ENCODE measurements around the gene GLYR1. TPM values are rescaled to one million over a fixed set of nuclear protein-coding genes. Genes with fewer than 3 reads are reported as not detected.

GLYR1 gene
- polyA plus RNA-seq, 1 donor from 2014 or later = 78.6 TPM

GRCh38 chr16:4755687-4756086, 91.4 kb downstream of the GLYR1 start:
- no peak for TF ChIP-seq SMC3 (conservative IDR thresholded peaks at IDR 0.05; ENCODE audit: poor library complexity)
- TF ChIP-seq MXI1 (conservative IDR thresholded peaks at IDR 0.05; ENCODE audit: poor library complexity, severe bottlenecking) = no peak
- no peak for TF ChIP-seq CTCF (IDR thresholded peaks at IDR 0.05; ENCODE audit: poor library complexity, severe bottlenecking)
- TF ChIP-seq TAF1 (IDR thresholded peaks at IDR 0.05; ENCODE audit: low read depth) = no peak
- TF ChIP-seq REST (IDR thresholded peaks at IDR 0.05; ENCODE audit: borderline replicate concordance) = no peak
- no peak for TF ChIP-seq POLR2AphosphoS5 (IDR thresholded peaks at IDR 0.05)
- no peak for TF ChIP-seq EP300 (conservative IDR thresholded peaks at IDR 0.05; ENCODE audit: poor library complexity, severe bottlenecking)
- TF ChIP-seq RAD21 (conservative IDR thresholded peaks at IDR 0.05) = no peak
- no peak for TF ChIP-seq EZH2 (IDR thresholded peaks at IDR 0.05; ENCODE audit: borderline replicate concordance, insufficient read depth, low read length, poor library complexity, severe bottlenecking)
- no peaks in the 10 kb centered on the region for H3K79me2 ChIP-seq (replicated peaks; ENCODE audit: insufficient read depth, low read length)
- no peak overlapping the region for H3K9ac ChIP-seq (ENCODE audit: low read length)
- no peaks in the 10 kb centered on the region for H4K20me1 ChIP-seq (ENCODE audit: insufficient read depth)
- no peaks in the 10 kb centered on the region for H3K9me3 ChIP-seq (ENCODE audit: low read length)
- no peaks in the 10 kb centered on the region for H3F3A ChIP-seq (ENCODE audit: insufficient read depth, low read length, poor library complexity, severe bottlenecking)
- no peaks in the 10 kb centered on the region for H3K9me2 ChIP-seq (ENCODE audit: insufficient read depth, low read length)
- no peak overlapping the region for H2AFZ ChIP-seq (ENCODE audit: low read depth, low read length)
- no peak overlapping the region for H3K4me2 ChIP-seq (ENCODE audit: low read length)
- no peaks in the 10 kb centered on the region for H3K27me3 ChIP-seq (ENCODE audit: insufficient read depth, low read depth, low read length)
- H3K4me3 ChIP-seq (ENCODE audit: low read length) = no peak overlapping the region
- H3K36me3 ChIP-seq (ENCODE audit: insufficient read depth, low read length) = peaks cover 5% of the 10 kb centered on the region
- H3K27ac ChIP-seq (ENCODE audit: low read length) = no peak overlapping the region

- H2AFZ ChIP-seq (ENCODE audit: low read depth, low read length) = no peak overlapping the region
- no peak overlapping the region for H3K4me3 ChIP-seq (ENCODE audit: low read length)
- no peaks in the 10 kb centered on the region for H3K9me2 ChIP-seq (ENCODE audit: insufficient read depth, low read length)
- H3K4me2 ChIP-seq (ENCODE audit: low read length) = no peak overlapping the region
- H3K79me2 ChIP-seq (replicated peaks; ENCODE audit: insufficient read depth, low read length) = no peaks in the 10 kb centered on the region
- H4K20me1 ChIP-seq (ENCODE audit: insufficient read depth) = no peaks in the 10 kb centered on the region
- no peaks in the 10 kb centered on the region for H3K27me3 ChIP-seq (ENCODE audit: insufficient read depth, low read depth, low read length)
- no peaks in the 10 kb centered on the region for H3K9me3 ChIP-seq (ENCODE audit: low read length)
- H3K36me3 ChIP-seq (ENCODE audit: insufficient read depth, low read length) = peaks cover 5% of the 10 kb centered on the region
- no peak overlapping the region for H3K27ac ChIP-seq (ENCODE audit: low read length)
- TF ChIP-seq CTCF (IDR thresholded peaks at IDR 0.05; ENCODE audit: poor library complexity, severe bottlenecking) = no peak
- no peak for TF ChIP-seq EP300 (conservative IDR thresholded peaks at IDR 0.05; ENCODE audit: poor library complexity, severe bottlenecking)
- no peak overlapping the region for H3K9ac ChIP-seq (ENCODE audit: low read length)
- no peaks in the 10 kb centered on the region for H3F3A ChIP-seq (ENCODE audit: insufficient read depth, low read length, poor library complexity, severe bottlenecking)
These were observed 92.2 kb downstream of the GLYR1 start for GRCh38 chr16:4754865-4755264.

Measured in neural cell (in vitro differentiated cells).